Activated effector memory CD4-positive, alpha-beta T cell treated with anti-CD3 and anti-CD28 coated beads, Interleukin-2, amount 50 U/mL, for 16 hours (primary cell): Measurements from ENCODE around the gene TEAD2.
A peak's percentile ranks its signal among the peaks of the same experiment; 100 is the strongest.

Experiments used
- DNase-seq: peaks from one replicate; pipeline ENCODE4 v3.0.0-alpha.2; 2020

The TEAD2 gene

GRCh38 chr19:49362048-49362928 is at the start of gene TEAD2:
Gene TEAD2, minus strand, starts transcription at chr19:49362416. Its CDS starts 2,341 bp downstream, at chr19:49360075.
- no peak for DNase-seq

GRCh38 chr19:49411681-49412326 is 49.6 kb upstream of the TEAD2 start:
- DNase-seq, result no peak

- DNase-seq, result peak; percentile 69
These were observed 47.3 kb upstream of the TEAD2 start for GRCh38 chr19:49409441-49410029.

- no peak for DNase-seq
These were observed 46.7 kb upstream of the TEAD2 start for GRCh38 chr19:49408816-49409440.

- no peak for DNase-seq
These were observed 45.3 kb upstream of the TEAD2 start for GRCh38 chr19:49407482-49408015.

GRCh38 chr19:49407079-49407478 is 44.9 kb upstream of the TEAD2 start:
- DNase-seq, result no peak

GRCh38 chr19:49403404-49404187 is 41.4 kb upstream of the TEAD2 start:
- no peak for DNase-seq

- no peak for DNase-seq
These were observed 37.8 kb upstream of the TEAD2 start for GRCh38 chr19:49400029-49400428.

GRCh38 chr19:49398931-49399330 is 36.7 kb upstream of the TEAD2 start:
- no peak for DNase-seq

- no peak for DNase-seq
These were observed 35.9 kb upstream of the TEAD2 start for GRCh38 chr19:49398001-49398615.

GRCh38 chr19:49396738-49397505 is 34.7 kb upstream of the TEAD2 start:
- no peak for DNase-seq

- no peak for DNase-seq
These were observed 33.6 kb upstream of the TEAD2 start for GRCh38 chr19:49395581-49396407.

GRCh38 chr19:49393881-49394280 is 31.7 kb upstream of the TEAD2 start:
- DNase-seq, result no peak

- DNase-seq, result peak; percentile 92
These were observed 29.6 kb upstream of the TEAD2 start for GRCh38 chr19:49391581-49392399.

- no peak for DNase-seq
These were observed 28.7 kb upstream of the TEAD2 start for GRCh38 chr19:49390929-49391359.

GRCh38 chr19:49390131-49390928 is 28.1 kb upstream of the TEAD2 start:
- DNase-seq, result no peak

- DNase-seq, result no peak
These were observed 27.2 kb upstream of the TEAD2 start for GRCh38 chr19:49389406-49389805.

GRCh38 chr19:49387936-49388372 is 25.7 kb upstream of the TEAD2 start, which contains the start of gene KASH5:
Gene KASH5, plus strand, starts transcription at chr19:49388249. Its CDS starts 2,635 bp downstream, at chr19:49390884.
- peak; percentile 96 for DNase-seq
